Lung (tissue), 12 donors: Measurements from ENCODE around the gene ARL5A. TPM values are rescaled to one million over a fixed set of nuclear protein-coding genes. Genes with fewer than 3 reads are reported as not detected.

Experiments used
- ATAC-seq: fragments of 200-7000 bp; cut with Tn5 transposase; one replicate; pipeline ENCODE4 v1.9.1; 2020; ENCODE audit warnings: moderate number of reproducible peaks; ENCODE audit not compliant: insufficient read depth, low FRiP score
- DNase-seq, 3 donors: peaks; one replicate each; pipeline ENCODE4 v3.0.0-alpha.2; 2013 to 2017
- H3K27ac ChIP-seq, 2 donors: one replicate each; pipeline ENCODE4 v1.5.1; 2013; ENCODE audit warnings: mild to moderate bottlenecking in 2 of 2, moderate library complexity in 2 of 2, control low read depth in 1 of 2, inconsistent platforms in 1 of 2, low read depth in 1 of 2, low read length in 1 of 2
- H3K27me3 ChIP-seq, 3 donors: one replicate each; pipeline ENCODE4 v1.5.1; 2013; ENCODE audit warnings: low read length in 2 of 3; ENCODE audit not compliant: control insufficient read depth in 3 of 3, insufficient read depth in 3 of 3
- H3K36me3 ChIP-seq, 4 donors: one replicate each; pipeline ENCODE4 v1.5.1; 2013; ENCODE audit warnings: low read length in 4 of 4, mild to moderate bottlenecking in 1 of 4, moderate library complexity in 1 of 4; ENCODE audit not compliant: control insufficient read depth in 4 of 4, insufficient read depth in 4 of 4
- H3K4me1 ChIP-seq, 5 donors: one replicate each; pipeline ENCODE4 v1.5.1; 2013; ENCODE audit warnings: low read length in 5 of 5, mild to moderate bottlenecking in 2 of 5, moderate library complexity in 1 of 5; ENCODE audit not compliant: control insufficient read depth in 5 of 5, insufficient read depth in 5 of 5
- H3K4me3 ChIP-seq: one replicate; pipeline ENCODE4 v1.5.1; 2013; ENCODE audit warnings: mild to moderate bottlenecking, control low read depth, moderate library complexity
- H3K9ac ChIP-seq, 2 donors: one replicate each; pipeline ENCODE4 v1.5.1; 2013; ENCODE audit warnings: low read length in 2 of 2, control low read depth in 1 of 2; ENCODE audit not compliant: insufficient read depth in 1 of 2
- H3K9me3 ChIP-seq, 4 donors: one replicate each; pipeline ENCODE4 v1.5.1; 2013; ENCODE audit warnings: low read length in 3 of 4, mild to moderate bottlenecking in 1 of 4, moderate library complexity in 1 of 4; ENCODE audit not compliant: control insufficient read depth in 4 of 4, insufficient read depth in 3 of 4
- CTCF ChIP-seq: IDR thresholded peaks from 2 replicates; pipeline ENCODE4 v1.5.1; 2012; ENCODE audit warnings: mild to moderate bottlenecking; ENCODE audit errors: control extremely low read depth, extremely low read depth
- WGBS, 2 donors: extraction: QIAGEN DNeasy Blood & Tissue Kit; methylation state at CpG; one replicate each; pipeline ENCODE4 v1.1.7; 2013; 5-methylcytosine and 5-hydroxymethylcytosine counted together
- polyA plus RNA-seq, 2 donors: library from polyadenylated mRNA; stranded (reverse); fragments of 200-250 nt; gene quantifications; one replicate each; pipeline ENCODE4 v1.2.1, GENCODE V29; 2013
- total RNA-seq, 2 donors: library from RNA; depleted of rRNA in 1 of 2; stranded (reverse); fragments of >200 nt in 1 of 2; gene quantifications; one replicate each; pipeline ENCODE4 v1.2.1, GENCODE V29; 2014 to 2021
- donor health status: control.
- donor health status: control.
- donor health status: Bipolar disorder and iron deficiency.
- donor health status: healthy.
- donor health status: DM: yes; HTN: yes; CAD: no.

The ARL5A gene
- total and polyA plus RNA-seq, 4 donors = 11.3 to 107 (median 34.0) TPM

- no peak for ATAC-seq
- H3K27me3 ChIP-seq = no peaks in the 10 kb centered on the region
- DNase-seq = no peak
- 95% methylated on average over 1 of the region's 1 CpG for WGBS, 2 donors
- no peaks in the 10 kb centered on the region for H3K9me3 ChIP-seq
- no peak for TF ChIP-seq CTCF
- H3K9ac ChIP-seq = no peak overlapping the region
- H3K36me3 ChIP-seq = peaks cover 5 to 17% (median 11%) of the 10 kb centered on the region in 4 donors
- no peak overlapping the region for H3K4me3 ChIP-seq
- H3K27ac ChIP-seq = no peak overlapping the region
- no peaks in the 10 kb centered on the region for H3K4me1 ChIP-seq
Measured at GRCh38 chr2:151786483-151786882, 41.7 kb downstream of the ARL5A start.

GRCh38 chr2:151786077-151786476 lies 42.1 kb downstream of the ARL5A start:
- H3K36me3 ChIP-seq = peaks cover 6 to 20% (median 11%) of the 10 kb centered on the region in 4 donors
- TF ChIP-seq CTCF = no peak
- H3K9me3 ChIP-seq = no peaks in the 10 kb centered on the region
- WGBS, 2 donors = 97 to 98% methylated on average over 5 of the region's 5 CpGs
- no peak overlapping the region for H3K4me3 ChIP-seq
- ATAC-seq (no peak), DNase-seq (no peak)
- H3K4me1 ChIP-seq = no peaks in the 10 kb centered on the region
- H3K9ac ChIP-seq = no peak overlapping the region
- no peak overlapping the region for H3K27ac ChIP-seq
- H3K27me3 ChIP-seq = no peaks in the 10 kb centered on the region

- no peaks in the 10 kb centered on the region for H3K4me1 ChIP-seq
- H3K36me3 ChIP-seq = peaks cover 6 to 23% (median 13%) of the 10 kb centered on the region in 4 donors
- H3K9ac ChIP-seq = no peak overlapping the region
- TF ChIP-seq CTCF = no peak
- no peak overlapping the region for H3K27ac ChIP-seq
- no peak overlapping the region for H3K4me3 ChIP-seq
- no peak for ATAC-seq
- no peaks in the 10 kb centered on the region for H3K9me3 ChIP-seq
- no peak for DNase-seq
- 97 to 99% methylated on average over 2 of the region's 2 CpGs for WGBS, 2 donors
- H3K27me3 ChIP-seq = no peaks in the 10 kb centered on the region
Measured at GRCh38 chr2:151783133-151783520, 45.1 kb downstream of the ARL5A start.
